Measurements from ENCODE around the gene FBLN2.

The FBLN2 gene

GRCh38 chr3:13629644-13630043 is 80.7 kb downstream of the FBLN2 start:
- DNase-seq (ENCODE audit: low read depth), result no peak
- TF ChIP-seq CTCF (IDR thresholded peaks at IDR 0.05; ENCODE audit: control insufficient read depth, insufficient read depth, low read depth, low read length, missing control alignments), result no peak
- no peak overlapping the region for H3K4me3 ChIP-seq (ENCODE audit: control insufficient read depth, low read depth, low read length)

GRCh38 chr3:13631256-13631655 is 82.3 kb downstream of the FBLN2 start:
- TF ChIP-seq CTCF (IDR thresholded peaks at IDR 0.05; ENCODE audit: control insufficient read depth, insufficient read depth, low read depth, low read length, missing control alignments), result no peak

GRCh38 chr3:13633176-13633575 is 84.3 kb downstream of the FBLN2 start:
- no peak for DNase-seq (ENCODE audit: low read depth)
- TF ChIP-seq CTCF (IDR thresholded peaks at IDR 0.05; ENCODE audit: control insufficient read depth, insufficient read depth, low read depth, low read length, missing control alignments), result no peak
- no peak overlapping the region for H3K4me3 ChIP-seq (ENCODE audit: control insufficient read depth, low read depth, low read length)

More at GRCh38 chr3:13631256-13631655, 82.3 kb downstream of the FBLN2 start:
- no peak for DNase-seq (ENCODE audit: low read depth)
- no peak overlapping the region for H3K4me3 ChIP-seq (ENCODE audit: control insufficient read depth, low read depth, low read length)

- no peak for DNase-seq (ENCODE audit: low read depth)
- no peak for TF ChIP-seq CTCF (IDR thresholded peaks at IDR 0.05; ENCODE audit: control insufficient read depth, insufficient read depth, low read depth, low read length, missing control alignments)
- H3K4me3 ChIP-seq (ENCODE audit: control insufficient read depth, low read depth, low read length), result no peak overlapping the region
Measured at GRCh38 chr3:13634151-13634550, 85.2 kb downstream of the FBLN2 start.

- no peak overlapping the region for H3K4me3 ChIP-seq (ENCODE audit: control insufficient read depth, low read depth, low read length)
- DNase-seq (ENCODE audit: low read depth), result no peak
- no peak for TF ChIP-seq CTCF (IDR thresholded peaks at IDR 0.05; ENCODE audit: control insufficient read depth, insufficient read depth, low read depth, low read length, missing control alignments)
Measured at GRCh38 chr3:13634615-13635014, 85.7 kb downstream of the FBLN2 start.

GRCh38 chr3:13636186-13636585 is 87.3 kb downstream of the FBLN2 start:
- no peak for TF ChIP-seq CTCF (IDR thresholded peaks at IDR 0.05; ENCODE audit: control insufficient read depth, insufficient read depth, low read depth, low read length, missing control alignments)
- DNase-seq (ENCODE audit: low read depth), result no peak
- no peak overlapping the region for H3K4me3 ChIP-seq (ENCODE audit: control insufficient read depth, low read depth, low read length)

GRCh38 chr3:13636874-13637273 is 87.9 kb downstream of the FBLN2 start:
- no peak for TF ChIP-seq CTCF (IDR thresholded peaks at IDR 0.05; ENCODE audit: control insufficient read depth, insufficient read depth, low read depth, low read length, missing control alignments)
- H3K4me3 ChIP-seq (ENCODE audit: control insufficient read depth, low read depth, low read length), result no peak overlapping the region

More at GRCh38 chr3:13636874-13637273, 87.9 kb downstream of the FBLN2 start:
- DNase-seq (ENCODE audit: low read depth), result no peak

Measured in AG09309 (cell line).